ENCODE data around the gene ESCO1. TPM values are rescaled to one million over a fixed set of nuclear protein-coding genes. Genes with fewer than 3 reads are reported as not detected.

Gene ESCO1
- total RNA-seq, 1 donor from 2014 or later, result 9.2 TPM

DNA sequence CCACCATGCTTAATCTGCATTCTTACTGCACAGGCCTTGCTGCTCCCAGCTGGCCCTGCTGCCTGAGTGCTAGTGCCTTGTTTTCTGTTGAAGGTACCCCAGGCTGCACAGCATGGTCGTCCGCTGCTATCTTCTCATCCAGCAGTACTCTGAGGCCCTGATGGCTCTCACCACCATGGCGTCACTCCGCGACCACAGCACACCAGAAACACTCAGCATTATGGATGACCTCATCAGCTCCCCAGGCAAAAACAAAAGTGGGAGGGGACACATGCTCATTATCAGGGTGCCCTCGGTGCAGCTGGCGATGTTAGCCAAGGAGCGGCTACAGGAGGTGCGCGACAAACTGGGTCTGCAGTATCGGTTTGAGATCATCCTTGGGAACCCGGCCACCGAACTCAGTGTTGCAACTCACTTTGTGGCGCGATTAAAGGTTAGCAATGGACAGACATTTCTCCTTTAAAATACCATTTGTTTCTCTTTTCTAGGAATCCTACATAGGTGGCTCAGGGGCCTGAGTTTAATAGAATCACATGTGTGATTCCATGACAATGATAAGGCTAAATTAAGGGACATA, 110.5 kb downstream of the ESCO1 start:
- intact Hi-C loops (cut with micrococcal nuclease), result no loop called here
- Histone ChIP-seq H3K4me1 (no peaks in the 10 kb centered on the region), H3K36me3 (no peaks in the 10 kb centered on the region), H3K9me3 (replicated peaks) (no peaks in the 10 kb centered on the region), H3K27ac (replicated peaks) (no peak overlapping the region), H3K27me3 (ENCODE audit: low read depth) (no peaks in the 10 kb centered on the region), H3K4me3 (no peak overlapping the region)
- no peak for DNase-seq
- TF ChIP-seq, protein P1, sequence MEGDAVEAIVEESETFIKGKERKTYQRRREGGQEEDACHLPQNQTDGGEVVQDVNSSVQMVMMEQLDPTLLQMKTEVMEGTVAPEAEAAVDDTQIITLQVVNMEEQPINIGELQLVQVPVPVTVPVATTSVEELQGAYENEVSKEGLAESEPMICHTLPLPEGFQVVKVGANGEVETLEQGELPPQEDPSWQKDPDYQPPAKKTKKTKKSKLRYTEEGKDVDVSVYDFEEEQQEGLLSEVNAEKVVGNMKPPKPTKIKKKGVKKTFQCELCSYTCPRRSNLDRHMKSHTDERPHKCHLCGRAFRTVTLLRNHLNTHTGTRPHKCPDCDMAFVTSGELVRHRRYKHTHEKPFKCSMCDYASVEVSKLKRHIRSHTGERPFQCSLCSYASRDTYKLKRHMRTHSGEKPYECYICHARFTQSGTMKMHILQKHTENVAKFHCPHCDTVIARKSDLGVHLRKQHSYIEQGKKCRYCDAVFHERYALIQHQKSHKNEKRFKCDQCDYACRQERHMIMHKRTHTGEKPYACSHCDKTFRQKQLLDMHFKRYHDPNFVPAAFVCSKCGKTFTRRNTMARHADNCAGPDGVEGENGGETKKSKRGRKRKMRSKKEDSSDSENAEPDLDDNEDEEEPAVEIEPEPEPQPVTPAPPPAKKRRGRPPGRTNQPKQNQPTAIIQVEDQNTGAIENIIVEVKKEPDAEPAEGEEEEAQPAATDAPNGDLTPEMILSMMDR (IDR thresholded peaks at IDR 0.05; ENCODE audit: borderline replicate concordance), result no peak

DNA sequence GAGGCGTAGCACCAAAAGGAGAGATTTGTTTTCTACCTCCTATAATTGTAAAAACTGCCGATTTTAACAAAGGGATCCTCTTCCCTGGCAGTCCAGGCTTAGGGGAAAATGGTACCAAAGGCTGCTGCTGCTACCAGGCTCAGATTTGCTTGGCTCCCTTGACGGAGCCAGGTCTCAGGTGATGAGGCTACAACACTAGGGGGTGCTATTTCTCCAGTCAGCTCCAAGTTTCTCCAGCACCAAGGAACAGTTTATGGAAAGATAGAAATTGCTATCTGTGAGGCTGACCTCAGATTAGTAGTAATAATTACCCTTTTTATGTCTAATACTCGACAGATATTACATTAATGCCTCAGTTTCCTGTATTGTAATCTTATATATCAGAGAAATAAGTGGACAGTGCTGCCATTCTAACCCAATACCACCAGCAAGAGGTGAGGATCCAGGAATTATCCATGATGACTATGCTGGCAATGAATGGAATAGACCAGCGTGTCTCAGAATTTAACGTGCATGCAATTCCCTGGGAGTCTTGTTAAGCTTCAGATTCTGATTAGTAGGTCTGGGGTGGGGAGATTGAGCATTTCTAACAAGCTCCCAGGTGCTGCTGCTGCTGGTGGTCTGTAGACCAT, 111.3 kb downstream of the ESCO1 start:
- Histone ChIP-seq H3K4me1 (peaks cover 4% of the 10 kb centered on the region), H3K36me3 (no peaks in the 10 kb centered on the region), H3K9me3 (replicated peaks) (no peaks in the 10 kb centered on the region), H3K4me3 (no peak overlapping the region), H3K27ac (replicated peaks) (no peak overlapping the region), H3K27me3 (ENCODE audit: low read depth) (no peaks in the 10 kb centered on the region)
- DNase-seq, result no peak
- intact Hi-C loops (cut with micrococcal nuclease), result no loop called here
- TF ChIP-seq, protein P1 (IDR thresholded peaks at IDR 0.05; ENCODE audit: borderline replicate concordance), result peak; percentile 78

DNA sequence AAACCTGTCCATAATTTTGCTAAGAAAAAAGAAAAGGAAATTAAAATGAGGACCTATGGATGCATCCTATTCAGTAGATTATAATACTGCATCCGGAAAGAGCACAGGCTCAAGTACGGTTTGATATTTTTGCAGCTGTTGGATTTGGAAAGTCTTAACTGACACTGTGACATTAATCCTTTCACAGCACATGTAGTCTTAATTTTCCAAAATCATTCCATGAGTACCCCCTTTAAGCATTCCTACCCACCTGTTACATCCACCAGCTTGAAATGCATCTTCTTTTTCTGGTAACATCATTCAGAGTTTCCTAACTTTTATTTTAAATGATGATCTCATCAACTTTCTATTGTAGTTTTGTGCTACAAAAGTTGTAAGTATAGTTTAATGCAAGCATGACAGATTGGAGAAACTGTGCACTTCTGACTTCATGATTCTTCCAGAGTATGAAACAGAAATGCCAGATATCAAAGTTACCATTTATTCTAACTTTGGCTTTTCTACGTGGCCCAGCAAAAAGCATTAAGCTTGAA, 113.5 kb downstream of the ESCO1 start:
- Histone ChIP-seq H3K27me3 (ENCODE audit: low read depth) (no peaks in the 10 kb centered on the region), H3K36me3 (no peaks in the 10 kb centered on the region), H3K9me3 (replicated peaks) (no peaks in the 10 kb centered on the region), H3K4me3 (no peak overlapping the region), H3K27ac (replicated peaks) (no peak overlapping the region), H3K4me1 (peaks cover 4% of the 10 kb centered on the region)
- intact Hi-C loops (cut with micrococcal nuclease), result no loop called here
- no peak for DNase-seq
- TF ChIP-seq, protein P1 (IDR thresholded peaks at IDR 0.05; ENCODE audit: borderline replicate concordance), result no peak

DNA sequence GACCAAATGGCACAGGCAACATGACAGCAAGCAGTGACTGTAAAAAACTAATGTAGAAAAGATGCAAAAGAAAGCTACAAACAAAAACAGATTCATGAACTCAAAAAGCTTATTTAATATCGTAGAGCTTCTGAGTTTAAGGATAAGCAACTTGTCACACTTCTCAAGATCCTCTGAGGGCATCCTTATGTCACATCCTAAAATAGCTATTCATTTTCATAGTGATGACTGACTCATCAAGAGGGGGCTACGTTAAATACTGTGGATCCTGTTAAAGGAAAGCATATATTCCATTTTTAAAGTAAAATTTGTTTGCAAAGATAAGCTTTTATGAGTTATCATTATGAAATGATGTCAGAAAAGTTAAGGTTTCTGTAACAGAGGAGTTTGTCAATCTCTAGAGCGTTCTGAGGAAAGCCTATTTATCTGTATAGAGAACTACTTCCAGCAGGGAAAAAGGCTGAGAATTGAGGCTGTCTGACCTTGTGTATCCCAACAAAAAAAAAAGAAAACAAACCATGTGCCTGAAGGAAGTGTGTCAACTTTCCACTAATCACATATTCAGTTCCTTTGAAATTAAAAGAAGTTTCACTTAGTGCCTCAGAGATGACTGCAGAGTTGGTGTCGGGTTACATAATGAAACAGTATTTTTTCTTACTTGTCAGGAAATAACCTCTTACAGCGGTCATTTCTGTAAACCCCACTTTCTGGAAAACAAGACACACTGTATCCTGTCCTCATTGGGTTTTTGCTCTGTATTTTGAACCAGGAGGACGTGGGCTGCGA, 115.5 kb downstream of the ESCO1 start:
- Histone ChIP-seq H3K27me3 (ENCODE audit: low read depth) (no peaks in the 10 kb centered on the region), H3K9me3 (replicated peaks) (no peaks in the 10 kb centered on the region), H3K4me1 (peaks cover 4% of the 10 kb centered on the region), H3K4me3 (no peak overlapping the region), H3K36me3 (no peaks in the 10 kb centered on the region), H3K27ac (replicated peaks) (no peak overlapping the region)
- no peak for DNase-seq
- TF ChIP-seq, protein P1 (IDR thresholded peaks at IDR 0.05; ENCODE audit: borderline replicate concordance), result no peak
- intact Hi-C loops (cut with micrococcal nuclease), result no loop called here

DNA sequence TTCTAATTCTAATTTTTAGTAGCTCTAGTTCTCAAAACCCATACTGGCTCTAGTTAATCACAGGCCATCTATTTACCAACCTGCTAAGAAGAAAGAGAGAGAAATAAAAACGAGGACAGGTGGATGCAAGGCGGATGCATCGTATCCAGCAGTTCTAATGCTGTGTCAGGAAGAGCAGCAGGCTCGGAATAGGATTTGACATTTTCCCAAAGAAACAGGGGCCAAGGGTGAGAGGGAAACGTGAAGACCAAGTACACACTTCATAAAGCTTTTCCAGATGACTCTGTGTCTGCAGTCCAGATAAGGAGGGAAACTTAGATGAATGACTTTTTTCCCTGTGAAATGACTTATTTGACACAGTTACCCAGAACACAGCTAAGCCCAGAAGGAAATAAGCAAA, 117.5 kb downstream of the ESCO1 start:
- DNase-seq, result no peak
- intact Hi-C loops (cut with micrococcal nuclease), result no loop called here
- no peaks in the 10 kb centered on the region for H3K27me3 ChIP-seq (ENCODE audit: low read depth)
- TF ChIP-seq, protein P1 (IDR thresholded peaks at IDR 0.05; ENCODE audit: borderline replicate concordance), result no peak
- H3K27ac ChIP-seq (replicated peaks), result no peak overlapping the region
- no peaks in the 10 kb centered on the region for H3K36me3 ChIP-seq
- H3K9me3 ChIP-seq (replicated peaks), result no peaks in the 10 kb centered on the region
- peaks cover 4% of the 10 kb centered on the region for H3K4me1 ChIP-seq
- H3K4me3 ChIP-seq, result no peak overlapping the region

Measured in left ventricle myocardium inferior (tissue), 1 donor.